ENCODE data around the gene ATAT1. TPM values are rescaled to one million over a fixed set of nuclear protein-coding genes. Genes with fewer than 3 reads are reported as not detected.

Gene ATAT1
- total and polyA plus RNA-seq, 2 of the 13 experiments (the other 11 are each of a cell fraction or from before 2014, with no cell fraction given) = 9.2 to 23.6 TPM

GRCh38 chr6:30654798-30655742, 28.4 kb downstream of the ATAT1 start (continued):
- no peak for TF ChIP-seq ZNF660 (CRISPR knock-in tag; IDR thresholded peaks at IDR 0.05; ENCODE audit: borderline replicate concordance, low read depth)
- peak; percentile 90; the same call in 1 of the 2 replicates for TF ChIP-seq ZNF264 (CRISPR knock-in tag; IDR thresholded peaks at IDR 0.05)
- 0 out of 2 replicates have a peak, but pooled peaks have one; percentile 44 for TF ChIP-seq ZNF558 (CRISPR knock-in tag; IDR thresholded peaks at IDR 0.05; ENCODE audit: borderline replicate concordance)
- TF ChIP-seq, protein P1, sequence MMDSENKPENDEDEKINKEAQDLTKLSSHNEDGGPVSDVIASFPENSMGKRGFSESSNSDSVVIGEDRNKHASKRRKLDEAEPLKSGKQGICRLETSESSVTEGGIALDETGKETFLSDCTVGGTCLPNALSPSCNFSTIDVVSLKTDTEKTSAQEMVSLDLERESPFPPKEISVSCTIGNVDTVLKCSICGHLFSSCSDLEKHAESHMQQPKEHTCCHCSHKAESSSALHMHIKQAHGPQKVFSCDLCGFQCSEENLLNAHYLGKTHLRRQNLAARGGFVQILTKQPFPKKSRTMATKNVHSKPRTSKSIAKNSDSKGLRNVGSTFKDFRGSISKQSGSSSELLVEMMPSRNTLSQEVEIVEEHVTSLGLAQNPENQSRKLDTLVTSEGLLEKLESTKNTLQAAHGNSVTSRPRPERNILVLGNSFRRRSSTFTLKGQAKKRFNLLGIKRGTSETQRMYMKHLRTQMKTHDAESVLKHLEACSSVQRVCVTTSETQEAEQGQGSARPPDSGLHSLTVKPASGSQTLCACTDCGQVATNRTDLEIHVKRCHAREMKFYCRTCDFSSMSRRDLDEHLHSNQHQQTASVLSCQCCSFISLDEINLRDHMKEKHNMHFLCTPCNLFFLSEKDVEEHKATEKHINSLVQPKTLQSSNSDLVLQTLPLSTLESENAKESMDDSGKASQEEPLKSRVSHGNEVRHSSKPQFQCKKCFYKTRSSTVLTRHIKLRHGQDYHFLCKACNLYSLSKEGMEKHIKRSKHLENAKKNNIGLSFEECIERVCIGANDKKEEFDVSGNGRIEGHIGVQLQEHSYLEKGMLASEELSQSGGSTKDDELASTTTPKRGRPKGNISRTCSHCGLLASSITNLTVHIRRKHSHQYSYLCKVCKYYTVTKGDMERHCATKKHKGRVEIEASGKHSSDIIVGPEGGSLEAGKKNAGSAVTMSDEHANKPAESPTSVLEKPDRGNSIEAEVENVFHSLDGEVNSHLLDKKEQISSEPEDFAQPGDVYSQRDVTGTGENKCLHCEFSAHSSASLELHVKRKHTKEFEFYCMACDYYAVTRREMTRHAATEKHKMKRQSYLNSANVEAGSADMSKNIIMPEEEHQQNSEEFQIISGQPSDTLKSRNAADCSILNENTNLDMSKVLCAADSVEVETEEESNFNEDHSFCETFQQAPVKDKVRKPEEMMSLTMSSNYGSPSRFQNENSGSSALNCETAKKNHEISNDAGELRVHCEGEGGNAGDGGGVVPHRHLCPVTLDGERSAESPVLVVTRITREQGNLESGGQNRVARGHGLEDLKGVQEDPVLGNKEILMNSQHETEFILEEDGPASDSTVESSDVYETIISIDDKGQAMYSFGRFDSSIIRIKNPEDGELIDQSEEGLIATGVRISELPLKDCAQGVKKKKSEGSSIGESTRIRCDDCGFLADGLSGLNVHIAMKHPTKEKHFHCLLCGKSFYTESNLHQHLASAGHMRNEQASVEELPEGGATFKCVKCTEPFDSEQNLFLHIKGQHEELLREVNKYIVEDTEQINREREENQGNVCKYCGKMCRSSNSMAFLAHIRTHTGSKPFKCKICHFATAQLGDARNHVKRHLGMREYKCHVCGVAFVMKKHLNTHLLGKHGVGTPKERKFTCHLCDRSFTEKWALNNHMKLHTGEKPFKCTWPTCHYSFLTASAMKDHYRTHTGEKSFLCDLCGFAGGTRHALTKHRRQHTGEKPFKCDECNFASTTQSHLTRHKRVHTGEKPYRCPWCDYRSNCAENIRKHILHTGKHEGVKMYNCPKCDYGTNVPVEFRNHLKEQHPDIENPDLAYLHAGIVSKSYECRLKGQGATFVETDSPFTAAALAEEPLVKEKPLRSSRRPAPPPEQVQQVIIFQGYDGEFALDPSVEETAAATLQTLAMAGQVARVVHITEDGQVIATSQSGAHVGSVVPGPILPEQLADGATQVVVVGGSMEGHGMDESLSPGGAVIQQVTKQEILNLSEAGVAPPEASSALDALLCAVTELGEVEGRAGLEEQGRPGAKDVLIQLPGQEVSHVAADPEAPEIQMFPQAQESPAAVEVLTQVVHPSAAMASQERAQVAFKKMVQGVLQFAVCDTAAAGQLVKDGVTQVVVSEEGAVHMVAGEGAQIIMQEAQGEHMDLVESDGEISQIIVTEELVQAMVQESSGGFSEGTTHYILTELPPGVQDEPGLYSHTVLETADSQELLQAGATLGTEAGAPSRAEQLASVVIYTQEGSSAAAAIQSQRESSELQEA (CRISPR knock-in tag; IDR thresholded peaks at IDR 0.05; ENCODE audit: not compliant biosample characterization) = peak; percentile 24
- peak; percentile 86 for TF ChIP-seq PRDM10 (CRISPR knock-in tag; IDR thresholded peaks at IDR 0.05; ENCODE audit: low read depth)
- TF ChIP-seq HOMEZ (CRISPR knock-in tag; IDR thresholded peaks at IDR 0.05; ENCODE audit: low read depth) = peak; percentile 91; the same call in 1 of the 2 replicates
- peak; percentile 89 for TF ChIP-seq HNF4G (IDR thresholded peaks at IDR 0.05; ENCODE audit: borderline replicate concordance, low read depth, low read length)
- peak; percentile 97 for TF ChIP-seq HNF4G (CRISPR knock-in tag; IDR thresholded peaks at IDR 0.05; ENCODE audit: borderline replicate concordance, low read depth)
- TF ChIP-seq KLF13 (CRISPR knock-in tag; IDR thresholded peaks at IDR 0.05) = peak; percentile 62; the same call in 1 of the 2 replicates
- no peak for TF ChIP-seq NONO (IDR thresholded peaks at IDR 0.05)
- TF ChIP-seq NONO (CRISPR knock-in tag; conservative IDR thresholded peaks at IDR 0.05) = peak; percentile 97
- TF ChIP-seq, protein P2, sequence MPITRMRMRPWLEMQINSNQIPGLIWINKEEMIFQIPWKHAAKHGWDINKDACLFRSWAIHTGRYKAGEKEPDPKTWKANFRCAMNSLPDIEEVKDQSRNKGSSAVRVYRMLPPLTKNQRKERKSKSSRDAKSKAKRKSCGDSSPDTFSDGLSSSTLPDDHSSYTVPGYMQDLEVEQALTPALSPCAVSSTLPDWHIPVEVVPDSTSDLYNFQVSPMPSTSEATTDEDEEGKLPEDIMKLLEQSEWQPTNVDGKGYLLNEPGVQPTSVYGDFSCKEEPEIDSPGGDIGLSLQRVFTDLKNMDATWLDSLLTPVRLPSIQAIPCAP (CRISPR knock-in tag; IDR thresholded peaks at IDR 0.05; ENCODE audit: low read depth) = no peak
- peak; percentile 51; the same call in 1 of the 2 replicates for TF ChIP-seq HOXD1 (CRISPR knock-in tag; IDR thresholded peaks at IDR 0.05)
